Activated CD8-positive, alpha-beta memory T cell treated with anti-CD3 and anti-CD28 coated beads, Interleukin-2, amount 10 ng/mL, durations not matched to agents 7 days and 5 days (primary cell): Measurements from ENCODE around the gene TPP2. TPM values are rescaled to one million over a fixed set of nuclear protein-coding genes. Genes with fewer than 3 reads are reported as not detected.
A peak's percentile ranks its signal among the peaks of the same experiment; 100 is the strongest.

Source experiments
- ATAC-seq: fragments of 150-1000 bp; cut with Tn5 transposase; one replicate; pipeline ENCODE4 v1.10.0; 2021; ENCODE audit warnings: moderate library complexity
- CTCF ChIA-PET: fragments of 350-600 bp; sonication (Branson Sonifier 250); formaldehyde crosslinking; loops from one replicate; lab custom pipeline; 2021; ENCODE audit warnings: antibody characterized with exemption; lab: Charles Lee
- DNase-seq: peaks from one replicate; pipeline ENCODE4 v3.0.0-alpha.2; 2020
- H3K27ac Mint-ChIP-seq: one replicate; pipeline ENCODE4 v1.8.0; 2021; ENCODE audit warnings: mild to moderate bottlenecking, mixed read lengths
- H3K27me3 Mint-ChIP-seq: one replicate; pipeline ENCODE4 v1.8.0; 2021; ENCODE audit warnings: mixed read lengths
- H3K36me3 Mint-ChIP-seq: one replicate; pipeline ENCODE4 v1.8.0; 2021; ENCODE audit warnings: mild to moderate bottlenecking, mixed read lengths
- H3K4me1 Mint-ChIP-seq: one replicate; pipeline ENCODE4 v1.8.0; 2021; ENCODE audit warnings: mixed read lengths
- H3K4me3 Mint-ChIP-seq: one replicate; pipeline ENCODE4 v1.8.0; 2021; ENCODE audit warnings: mild to moderate bottlenecking, moderate library complexity, mixed read lengths
- H3K9me3 Mint-ChIP-seq: one replicate; pipeline ENCODE4 v1.8.0; 2022; ENCODE audit warnings: low read depth, mixed read lengths
- total RNA-seq, 2 experiments: library from RNA; stranded (reverse); gene quantifications; one replicate each; pipeline ENCODE4 v1.2.3, GENCODE V29; 2021

TPP2 gene
- total RNA-seq, 2 experiments from 2014 or later = 74.8 to 95.7 TPM

- Mint-ChIP-seq H3K27me3 (peaks cover 22% of the 10 kb centered on the region), H3K4me3 (no peak overlapping the region), H3K27ac (no peak overlapping the region), H3K4me1 (no peaks in the 10 kb centered on the region), H3K36me3 (no peaks in the 10 kb centered on the region), H3K9me3 (no peaks in the 10 kb centered on the region)
- CTCF ChIA-PET = interaction anchor here (1.1 kb wide), 1 partner anchor 12 kb away, joined by 4 read pairs; no protein-coding TSS in a partner anchor
- no peak for ATAC-seq
- no peak for DNase-seq
Observed at GRCh38 chr13:102704238-102705058, 107.7 kb downstream of the TPP2 start.

DNA sequence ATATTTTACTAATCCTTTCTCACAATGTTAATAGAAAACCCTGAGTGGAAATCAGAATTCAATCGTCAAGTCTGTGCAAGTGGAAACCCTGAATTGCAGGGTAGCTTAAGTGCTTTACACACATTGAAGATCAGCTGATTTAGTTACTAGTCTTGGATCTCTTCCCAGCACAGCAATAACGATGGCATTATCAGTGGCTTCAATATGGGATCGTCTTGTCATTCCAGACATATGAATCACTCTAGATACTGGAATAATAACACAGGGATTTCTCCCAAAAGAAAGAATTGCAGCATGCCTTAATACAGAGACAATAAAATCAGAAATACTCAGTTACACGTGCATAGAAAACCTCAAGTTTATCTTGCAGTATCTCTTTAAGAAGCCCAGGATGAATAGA, 110.7 kb downstream of the TPP2 start:
- H3K4me3 Mint-ChIP-seq = no peak overlapping the region
- peaks cover 20% of the 10 kb centered on the region for H3K27me3 Mint-ChIP-seq
- H3K27ac Mint-ChIP-seq = no peak overlapping the region
- no peaks in the 10 kb centered on the region for H3K36me3 Mint-ChIP-seq
- ATAC-seq (no peak), DNase-seq (no peak)
- H3K9me3 Mint-ChIP-seq = no peaks in the 10 kb centered on the region
- H3K4me1 Mint-ChIP-seq = no peaks in the 10 kb centered on the region
- CTCF ChIA-PET = no interaction called here

DNA sequence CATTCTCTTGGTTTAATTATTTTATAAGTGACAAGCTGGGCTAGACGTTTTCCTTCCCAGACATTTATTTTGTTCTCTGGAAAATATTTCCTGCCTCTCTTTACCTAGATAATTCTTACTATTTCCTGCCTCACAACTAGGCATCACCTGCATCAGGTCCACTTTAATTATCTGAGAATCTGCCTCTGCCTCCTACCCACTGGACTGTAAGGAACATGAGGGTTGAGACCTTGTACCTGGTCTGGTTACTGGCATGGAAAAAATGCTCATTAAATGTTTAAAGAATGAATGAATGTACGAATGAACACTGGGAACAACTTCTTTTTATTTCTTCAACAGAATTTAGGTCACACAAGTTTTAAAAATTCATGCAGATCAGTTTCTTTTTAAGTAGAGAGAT, 111.4 kb downstream of the TPP2 start:
- CTCF ChIA-PET = no interaction called here
- H3K9me3 Mint-ChIP-seq = no peaks in the 10 kb centered on the region
- no peak overlapping the region for H3K27ac Mint-ChIP-seq
- ATAC-seq = no peak
- H3K36me3 Mint-ChIP-seq = no peaks in the 10 kb centered on the region
- H3K27me3 Mint-ChIP-seq = peaks cover 19% of the 10 kb centered on the region
- no peaks in the 10 kb centered on the region for H3K4me1 Mint-ChIP-seq
- H3K4me3 Mint-ChIP-seq = no peak overlapping the region
- no peak for DNase-seq

DNA sequence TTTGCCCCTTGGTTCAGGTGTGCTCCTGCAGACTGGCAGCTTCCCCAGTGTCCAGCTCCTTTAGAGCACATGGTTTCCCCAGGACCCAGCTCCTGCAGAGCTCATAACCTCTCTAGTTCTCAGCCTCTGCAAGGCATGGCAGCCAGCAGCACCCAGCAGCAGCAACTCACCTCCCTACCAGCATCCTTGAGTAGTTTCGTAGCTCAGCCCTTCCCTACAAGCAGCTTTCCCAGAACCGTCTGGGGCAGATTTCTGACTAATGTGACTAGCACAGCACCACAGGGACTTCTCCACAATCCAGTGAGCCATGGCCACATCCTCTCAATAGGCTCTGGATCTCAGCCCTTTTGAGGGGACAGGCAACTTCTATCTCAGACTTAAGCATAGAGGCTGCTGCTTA, 112.2 kb downstream of the TPP2 start:
- H3K4me1 Mint-ChIP-seq = no peaks in the 10 kb centered on the region
- no peaks in the 10 kb centered on the region for H3K36me3 Mint-ChIP-seq
- H3K27ac Mint-ChIP-seq = no peak overlapping the region
- H3K9me3 Mint-ChIP-seq = no peaks in the 10 kb centered on the region
- H3K4me3 Mint-ChIP-seq = no peak overlapping the region
- peaks cover 18% of the 10 kb centered on the region for H3K27me3 Mint-ChIP-seq
- CTCF ChIA-PET = no interaction called here
- DNase-seq = no peak
- ATAC-seq = no peak

- no peak for ATAC-seq
- Mint-ChIP-seq H3K27me3 (peaks cover 15% of the 10 kb centered on the region), H3K4me1 (no peaks in the 10 kb centered on the region)
Observed at GRCh38 chr13:102709536-102709935, 112.8 kb downstream of the TPP2 start.

DNA sequence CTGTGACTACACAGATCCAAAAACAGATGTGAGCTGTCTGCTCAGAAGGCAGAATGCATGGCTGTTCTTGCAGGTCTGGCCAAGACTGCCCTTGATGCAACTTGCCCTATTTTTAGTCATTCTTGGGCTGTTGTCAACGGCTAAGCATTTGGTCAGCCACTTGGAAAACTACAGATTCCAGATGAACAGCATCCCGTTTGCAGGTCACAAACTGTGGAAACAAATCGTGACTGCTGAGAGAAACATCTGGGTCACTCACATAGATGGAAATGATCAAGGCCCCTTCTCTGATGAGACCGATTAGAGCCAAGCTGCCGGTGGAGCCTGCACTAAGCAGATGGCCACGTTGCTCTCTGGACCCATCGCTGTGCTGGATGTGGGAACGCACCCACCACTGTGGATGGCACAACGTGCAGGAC, 113.5 kb downstream of the TPP2 start:
- CTCF ChIA-PET = no interaction called here
- DNase-seq (no peak), ATAC-seq (no peak)
- no peaks in the 10 kb centered on the region for H3K36me3 Mint-ChIP-seq
- peaks cover 13% of the 10 kb centered on the region for H3K27me3 Mint-ChIP-seq
- no peak overlapping the region for H3K4me3 Mint-ChIP-seq
- H3K27ac Mint-ChIP-seq = no peak overlapping the region
- H3K4me1 Mint-ChIP-seq = no peaks in the 10 kb centered on the region
- H3K9me3 Mint-ChIP-seq = no peaks in the 10 kb centered on the region

More at GRCh38 chr13:102709536-102709935, 112.8 kb downstream of the TPP2 start:
- H3K36me3 Mint-ChIP-seq = no peaks in the 10 kb centered on the region
- no peaks in the 10 kb centered on the region for H3K9me3 Mint-ChIP-seq
- no peak overlapping the region for H3K27ac Mint-ChIP-seq
- CTCF ChIA-PET = no interaction called here
- DNase-seq = no peak
- no peak overlapping the region for H3K4me3 Mint-ChIP-seq

DNA sequence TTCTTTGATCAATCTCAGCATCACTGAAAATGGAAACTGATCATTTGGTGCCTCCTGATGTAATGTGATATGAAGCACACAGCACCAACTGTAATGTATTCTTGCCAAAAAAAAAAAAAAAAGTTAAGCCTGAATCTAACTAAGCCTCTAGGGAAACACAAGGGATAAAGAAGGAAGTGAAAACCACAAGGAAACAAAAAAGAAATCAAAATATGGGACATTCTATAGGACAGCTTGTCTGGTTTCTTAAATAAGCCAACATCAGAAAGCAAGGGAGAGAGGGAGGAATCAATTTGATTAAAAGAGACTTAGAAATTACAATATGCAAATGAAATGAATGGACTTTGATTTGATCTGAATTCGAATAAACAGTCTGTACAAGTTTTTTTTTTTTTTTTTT, 118.7 kb downstream of the TPP2 start:
- Mint-ChIP-seq H3K9me3 (no peaks in the 10 kb centered on the region), H3K27me3 (peaks cover 4% of the 10 kb centered on the region), H3K27ac (no peak overlapping the region), H3K4me3 (no peak overlapping the region), H3K4me1 (no peaks in the 10 kb centered on the region), H3K36me3 (no peaks in the 10 kb centered on the region)
- DNase-seq (no peak), ATAC-seq (no peak)
- CTCF ChIA-PET = no interaction called here

DNA sequence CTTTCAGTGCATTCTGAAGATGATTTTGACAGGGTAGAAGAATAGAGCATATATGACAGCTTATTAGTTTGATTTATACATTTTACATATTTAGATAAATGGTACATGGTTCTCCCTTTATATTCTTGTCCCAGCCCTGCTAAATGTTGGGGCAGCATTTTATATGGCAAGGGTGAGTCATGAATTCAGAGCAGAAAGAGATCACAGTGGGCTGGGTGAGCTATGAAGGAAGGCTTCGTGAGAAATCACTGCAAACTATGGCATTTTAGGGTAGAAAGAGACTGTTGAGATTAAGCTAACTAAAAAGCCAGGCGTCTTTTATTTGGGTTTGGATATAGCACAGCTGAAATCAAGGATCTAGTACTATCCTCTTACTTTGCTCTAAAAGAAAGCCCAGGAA, 122.0 kb downstream of the TPP2 start:
- no peak for ATAC-seq
- CTCF ChIA-PET = no interaction called here
- H3K27ac Mint-ChIP-seq = no peak overlapping the region
- H3K4me1 Mint-ChIP-seq = peaks cover 5% of the 10 kb centered on the region
- peaks cover 12% of the 10 kb centered on the region for H3K27me3 Mint-ChIP-seq
- no peak for DNase-seq
- H3K36me3 Mint-ChIP-seq = no peaks in the 10 kb centered on the region
- no peaks in the 10 kb centered on the region for H3K9me3 Mint-ChIP-seq
- H3K4me3 Mint-ChIP-seq = no peak overlapping the region

- peaks cover 5% of the 10 kb centered on the region for H3K4me1 Mint-ChIP-seq
- CTCF ChIA-PET = interaction anchor here (0.6 to 1.1 kb wide), 2 partner anchors 9 to 126 kb away, joined by 3 to 4 read pairs; no protein-coding TSS in a partner anchor
- H3K9me3 Mint-ChIP-seq = no peaks in the 10 kb centered on the region
- ATAC-seq (peak; percentile 30), DNase-seq (no peak)
- no peak overlapping the region for H3K4me3 Mint-ChIP-seq
- peaks cover 13% of the 10 kb centered on the region for H3K27me3 Mint-ChIP-seq
- no peak overlapping the region for H3K27ac Mint-ChIP-seq
- H3K36me3 Mint-ChIP-seq = no peaks in the 10 kb centered on the region
Observed at GRCh38 chr13:102721800-102722231, 125.0 kb downstream of the TPP2 start.

- Mint-ChIP-seq H3K27me3 (peaks cover 24% of the 10 kb centered on the region), H3K36me3 (no peaks in the 10 kb centered on the region), H3K4me1 (peaks cover 8% of the 10 kb centered on the region), H3K27ac (no peak overlapping the region), H3K9me3 (no peaks in the 10 kb centered on the region), H3K4me3 (no peak overlapping the region)
- CTCF ChIA-PET = interaction anchor here (0.7 to 1.9 kb wide), 8 partner anchors 50 to 145 kb away, joined by 3 to 11 read pairs (median 6); partner anchors contain the start of gene TPP2
- DNase-seq = no peak
- ATAC-seq = no peak
Observed at GRCh38 chr13:102724923-102725322, 128.1 kb downstream of the TPP2 start.

GRCh38 chr13:102726430-102726829, 129.6 kb downstream of the TPP2 start:
- ATAC-seq (peak; percentile 58), DNase-seq (peak; percentile 43)
- Mint-ChIP-seq H3K4me1 (peaks cover 8% of the 10 kb centered on the region), H3K36me3 (no peaks in the 10 kb centered on the region), H3K27me3 (peaks cover 33% of the 10 kb centered on the region), H3K9me3 (no peaks in the 10 kb centered on the region), H3K27ac (no peak overlapping the region), H3K4me3 (no peak overlapping the region)
- CTCF ChIA-PET = interaction anchor here (1.9 kb wide), 1 partner anchor 135 kb away, joined by 11 read pairs; no protein-coding TSS in a partner anchor
